Lower lobe of right lung (tissue), 2 donors: Measurements from ENCODE around the gene AGFG1. TPM values are rescaled to one million over a fixed set of nuclear protein-coding genes. Genes with fewer than 3 reads are reported as not detected.

Source experiments
- ATAC-seq, 2 donors: fragments of 200-7000 bp; cut with Tn5 transposase; one replicate each; pipeline ENCODE4 v1.9.1; 2020 to 2022; ENCODE audit warnings: mild to moderate bottlenecking in 2 of 2, moderate library complexity in 2 of 2
- DNase-seq: peaks from one replicate; pipeline ENCODE4 v3.0.0-alpha.2; 2020
- H3K27ac ChIP-seq: fragments of 200-600 bp; one replicate; pipeline ENCODE4 v1.8.0; 2022
- H3K27me3 ChIP-seq: fragments of 200-600 bp; one replicate; pipeline ENCODE4 v1.8.0; 2022; ENCODE audit warnings: low read depth
- H3K36me3 ChIP-seq: fragments of 200-600 bp; one replicate; pipeline ENCODE4 v1.8.0; 2022; ENCODE audit warnings: mild to moderate bottlenecking
- H3K4me1 ChIP-seq: fragments of 200-600 bp; one replicate; pipeline ENCODE4 v1.8.0; 2022
- H3K4me3 ChIP-seq: fragments of 200-600 bp; one replicate; pipeline ENCODE4 v1.8.0; 2022; ENCODE audit warnings: mild to moderate bottlenecking
- H3K9me3 ChIP-seq: fragments of 200-600 bp; one replicate; pipeline ENCODE4 v1.8.0; 2022
- intact Hi-C: fragments of 100-400 bp; cut with DNase I; formaldehyde crosslinking; loops from one replicate; pipeline ENCODE4 v1.11.0; 2022
- total RNA-seq: library from RNA; stranded (reverse); fragmentation: NEBNext Ultra II Directional; extraction: Animal tissue kit (Norgen Biotek cat#: 25700); gene quantifications from one replicate; pipeline ENCODE4 v1.2.1, GENCODE V29; 2021
- TF ChIP-seq, protein P1 (sequence below): fragments of 200-600 bp; IDR thresholded peaks from one replicate; pipeline ENCODE4 v1.8.0; 2022; ENCODE audit warnings: antibody characterized with exemption, mild to moderate bottlenecking
- donor health status: DM: no; HTN: yes; CAD: no; lungs with severe emphysema.

Gene AGFG1
- total RNA-seq, 1 donor from 2014 or later: 100 TPM

DNA sequence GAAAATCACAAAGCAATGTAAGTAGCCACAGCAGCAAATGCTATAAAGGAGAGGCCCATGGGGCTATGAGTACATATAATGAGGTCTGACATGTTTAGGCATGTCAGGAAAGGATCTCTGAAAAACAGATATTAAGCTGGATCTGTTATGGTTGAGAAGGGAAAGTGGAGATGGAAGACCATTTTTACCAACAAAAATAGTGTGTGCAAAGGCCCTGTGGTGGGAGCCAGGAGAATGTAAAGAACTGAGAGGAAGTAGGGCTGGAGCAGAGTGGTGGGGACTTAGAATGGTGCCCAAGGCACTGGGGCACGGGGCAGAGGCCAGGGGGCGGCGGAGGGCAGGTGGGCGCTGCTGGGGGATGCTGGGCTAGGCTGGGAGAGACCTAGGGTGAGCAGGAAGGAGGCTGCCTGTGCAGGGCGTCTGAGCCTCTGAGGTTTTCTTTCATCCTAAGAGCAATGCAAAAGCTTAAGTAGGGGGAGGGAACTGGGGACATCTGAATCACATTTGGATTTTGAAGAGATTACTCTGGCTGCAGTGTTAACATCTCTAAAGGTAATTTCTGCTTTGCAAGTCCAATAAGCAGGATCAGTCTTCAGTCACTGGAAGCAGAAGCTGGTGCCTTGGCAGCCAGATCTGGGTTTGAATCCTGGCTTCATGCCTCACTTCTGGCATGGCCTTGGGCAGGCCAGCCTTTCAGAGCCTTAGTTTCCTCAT lies 4.9 kb upstream of the AGFG1 start:
- H3K9me3 ChIP-seq: no peaks in the 10 kb centered on the region
- H3K27me3 ChIP-seq: no peaks in the 10 kb centered on the region
- intact Hi-C loops: no loop called here
- H3K27ac ChIP-seq: no peak overlapping the region
- DNase-seq: no peak
- H3K36me3 ChIP-seq: no peaks in the 10 kb centered on the region
- peaks cover 4% of the 10 kb centered on the region for H3K4me1 ChIP-seq
- TF ChIP-seq, protein P1, sequence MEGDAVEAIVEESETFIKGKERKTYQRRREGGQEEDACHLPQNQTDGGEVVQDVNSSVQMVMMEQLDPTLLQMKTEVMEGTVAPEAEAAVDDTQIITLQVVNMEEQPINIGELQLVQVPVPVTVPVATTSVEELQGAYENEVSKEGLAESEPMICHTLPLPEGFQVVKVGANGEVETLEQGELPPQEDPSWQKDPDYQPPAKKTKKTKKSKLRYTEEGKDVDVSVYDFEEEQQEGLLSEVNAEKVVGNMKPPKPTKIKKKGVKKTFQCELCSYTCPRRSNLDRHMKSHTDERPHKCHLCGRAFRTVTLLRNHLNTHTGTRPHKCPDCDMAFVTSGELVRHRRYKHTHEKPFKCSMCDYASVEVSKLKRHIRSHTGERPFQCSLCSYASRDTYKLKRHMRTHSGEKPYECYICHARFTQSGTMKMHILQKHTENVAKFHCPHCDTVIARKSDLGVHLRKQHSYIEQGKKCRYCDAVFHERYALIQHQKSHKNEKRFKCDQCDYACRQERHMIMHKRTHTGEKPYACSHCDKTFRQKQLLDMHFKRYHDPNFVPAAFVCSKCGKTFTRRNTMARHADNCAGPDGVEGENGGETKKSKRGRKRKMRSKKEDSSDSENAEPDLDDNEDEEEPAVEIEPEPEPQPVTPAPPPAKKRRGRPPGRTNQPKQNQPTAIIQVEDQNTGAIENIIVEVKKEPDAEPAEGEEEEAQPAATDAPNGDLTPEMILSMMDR: no peak
- ATAC-seq: no peak
- H3K4me3 ChIP-seq: no peak overlapping the region

DNA sequence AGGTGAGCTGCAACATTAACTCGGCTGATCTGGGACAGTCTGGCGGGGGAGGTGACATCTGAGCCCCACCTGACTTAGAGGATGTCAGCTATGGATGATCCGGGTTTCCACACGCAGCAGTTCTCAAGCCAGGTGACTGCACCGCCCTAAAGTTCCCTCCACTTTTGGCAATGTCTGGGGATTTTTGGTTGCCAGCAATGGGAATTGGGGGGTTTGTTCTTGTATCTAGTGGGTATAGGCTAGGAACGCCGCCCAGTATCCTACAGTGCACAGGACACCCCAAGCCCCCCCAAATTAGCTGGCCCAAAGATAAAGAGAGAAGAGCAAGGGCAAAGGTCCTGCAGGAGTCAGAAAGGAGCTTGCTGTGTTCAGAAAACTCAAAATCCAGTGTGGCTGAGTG lies 544 bp upstream of the AGFG1 start:
- TF ChIP-seq, protein P1: no peak
- H3K27ac ChIP-seq: no peak overlapping the region
- H3K9me3 ChIP-seq: no peaks in the 10 kb centered on the region
- no peaks in the 10 kb centered on the region for H3K27me3 ChIP-seq
- peaks cover 32% of the 10 kb centered on the region for H3K4me1 ChIP-seq
- no peak for DNase-seq
- intact Hi-C loops: no loop called here
- peak overlapping the region; percentile 91 for H3K4me3 ChIP-seq
- H3K36me3 ChIP-seq: no peaks in the 10 kb centered on the region
- ATAC-seq: no peak

DNA sequence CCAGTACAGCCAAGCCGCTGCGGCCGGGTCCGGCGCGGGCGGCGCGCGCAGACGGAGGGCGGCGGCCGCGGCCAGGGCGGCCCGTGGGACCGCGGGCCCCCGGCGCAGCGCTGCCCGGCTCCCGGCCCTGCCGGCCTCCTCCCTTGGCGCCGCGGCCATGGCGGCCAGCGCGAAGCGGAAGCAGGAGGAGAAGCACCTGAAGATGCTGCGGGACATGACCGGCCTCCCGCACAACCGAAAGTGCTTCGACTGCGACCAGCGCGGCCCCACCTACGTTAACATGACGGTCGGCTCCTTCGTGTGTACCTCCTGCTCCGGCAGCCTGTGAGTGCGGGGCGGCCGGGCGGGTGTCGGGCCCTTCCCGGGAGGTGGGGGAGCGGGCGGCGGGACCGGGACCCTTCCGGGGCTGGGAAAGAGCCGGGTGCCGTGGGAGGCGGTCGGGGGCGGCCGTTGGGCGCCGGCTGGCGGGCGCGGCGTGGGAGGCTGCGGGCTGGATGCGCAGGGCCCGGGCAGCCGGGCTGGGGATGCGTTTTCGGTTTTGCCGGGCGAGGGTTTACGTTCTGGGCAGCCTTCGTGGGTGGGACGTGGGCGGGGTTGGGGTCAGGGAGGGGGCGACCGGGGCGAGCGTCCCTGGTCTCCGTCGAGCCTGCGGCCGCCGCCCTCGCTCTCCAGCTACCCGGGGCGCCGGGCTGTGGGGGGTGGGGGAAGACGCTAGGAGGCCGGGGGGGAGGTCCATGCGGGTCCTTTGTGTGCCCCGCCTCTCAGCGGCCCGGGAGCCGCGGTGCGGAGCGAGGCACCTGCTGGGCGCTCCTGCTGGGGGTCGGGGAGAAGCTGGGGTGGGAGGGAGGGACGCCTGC lies 537 bp downstream of the AGFG1 start:
- Histone ChIP-seq H3K4me1 (peaks cover 37% of the 10 kb centered on the region), H3K4me3 (peak overlapping the region; percentile 91), H3K9me3 (no peaks in the 10 kb centered on the region), H3K36me3 (no peaks in the 10 kb centered on the region), H3K27ac (peak overlapping the region; percentile 92), H3K27me3 (no peaks in the 10 kb centered on the region)
- intact Hi-C loops: no loop called here
- DNase-seq (peak; percentile 72), ATAC-seq (peak; percentile 79 to 82)
- TF ChIP-seq, protein P1: no peak

DNA sequence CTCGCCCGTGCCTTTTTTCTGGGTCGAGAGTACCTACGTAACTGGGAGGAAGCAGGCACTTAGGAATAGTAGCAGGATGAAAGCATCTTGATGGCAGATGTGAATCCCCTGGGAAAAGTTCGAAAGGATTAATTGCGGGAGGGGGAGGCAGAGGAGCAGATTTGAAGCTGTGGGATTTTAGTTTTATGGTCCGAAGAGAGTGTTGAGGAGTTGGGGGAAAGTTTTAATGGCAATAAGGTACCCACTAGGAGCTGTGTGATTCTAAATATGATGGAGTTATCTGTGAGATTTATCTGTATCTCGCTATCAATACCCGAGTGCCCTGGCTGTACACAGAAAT lies 1.1 kb downstream of the AGFG1 start:
- TF ChIP-seq, protein P1: no peak
- intact Hi-C loops: no loop called here
- peak overlapping the region; percentile 92 for H3K27ac ChIP-seq
- no peaks in the 10 kb centered on the region for H3K9me3 ChIP-seq
- no peak for DNase-seq
- H3K36me3 ChIP-seq: no peaks in the 10 kb centered on the region
- H3K27me3 ChIP-seq: no peaks in the 10 kb centered on the region
- H3K4me3 ChIP-seq: peak overlapping the region; percentile 91
- H3K4me1 ChIP-seq: peaks cover 39% of the 10 kb centered on the region
- ATAC-seq: no peak

DNA sequence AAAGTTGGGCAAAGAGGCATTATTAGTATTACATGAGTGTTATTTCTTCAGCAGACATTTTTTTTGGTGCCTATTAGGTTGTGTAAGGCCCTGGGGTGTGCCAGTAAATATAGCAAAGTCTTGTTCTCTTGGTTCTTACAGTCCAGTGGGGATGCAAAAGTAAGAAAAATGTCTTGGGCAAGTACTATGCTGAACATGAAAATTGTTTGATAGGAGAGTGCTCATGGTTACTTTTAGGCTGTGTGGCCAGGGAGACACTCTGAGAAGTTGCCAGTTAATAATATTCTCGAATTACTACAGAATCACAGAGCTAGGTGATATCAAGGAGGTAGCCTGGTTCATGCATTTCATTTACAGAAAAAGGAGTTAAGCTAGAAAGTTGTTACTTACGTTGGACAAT lies 1.9 kb downstream of the AGFG1 start:
- Histone ChIP-seq H3K36me3 (no peaks in the 10 kb centered on the region), H3K4me1 (peaks cover 42% of the 10 kb centered on the region), H3K4me3 (peak overlapping the region; percentile 91), H3K9me3 (no peaks in the 10 kb centered on the region), H3K27ac (no peak overlapping the region), H3K27me3 (no peaks in the 10 kb centered on the region)
- DNase-seq (no peak), ATAC-seq (peak in 1 of 2 donors; percentile 13)
- intact Hi-C loops: no loop called here
- TF ChIP-seq, protein P1: no peak
